HepG2 (cell line): Measurements from ENCODE around the gene PRKAR1B. TPM values are rescaled to one million over a fixed set of nuclear protein-coding genes. Genes with fewer than 3 reads are reported as not detected.

Source experiments
- ATAC-seq: fragments of 200-7000 bp; cut with Tn5 transposase; 3 replicates; pipeline ENCODE4 v1.9.1; 2020; ENCODE audit warnings: mild to moderate bottlenecking, moderate library complexity
- BruUV-seq: library from RNA; stranded (reverse); fragments of 400-500 nt; replicated peaks from 2 replicates; lab custom pipeline; 2021; lab: Mats Ljungman, UMichigan
- CTCF ChIA-PET: fragments of 300-600 bp; formaldehyde crosslinking; extraction: SDS; loops from one replicate; lab custom pipeline; 2021; ENCODE audit warnings: low total read pairs, inconsistent platforms, low intra/inter-chr PET ratio; lab: Yijun Ruan, JAX
- POLR2A ChIA-PET: fragments of 350-600 bp; sonication (Branson Sonifier 250); formaldehyde crosslinking; loops from one replicate; lab custom pipeline; 2020; ENCODE audit warnings: antibody characterized with exemption, inconsistent platforms; lab: Yijun Ruan, JAX
- DNase-seq: peaks from one replicate; pipeline ENCODE4 v3.0.0-alpha.2; 2015; ENCODE audit warnings: low spot score
- FAIRE-seq: peaks from 3 replicates; lab custom pipeline; 2011; peaks lifted over from hg19 to GRCh38; lab: Jason Lieb, UNC
- H2AFZ ChIP-seq: one replicate; pipeline ENCODE4 v1.6.1; 2011; ENCODE audit warnings: low read length, inconsistent platforms
- H3K27ac ChIP-seq: fragments of 300-600 bp; 3 replicates; pipeline ENCODE4 v1.8.0; 2011; ENCODE audit warnings: mixed run types, mild to moderate bottlenecking, mixed read lengths, low read length, inconsistent platforms; ENCODE audit not compliant: insufficient read depth; ENCODE audit errors: extremely low read length
- H3K27me3 ChIP-seq, 2 experiments: fragments of 200-600 bp in 1 of 2; 2 replicates in 1 of 2; 3 replicates in 1 of 2; pipeline versions ENCODE4 v1.6.0 to v1.8.0; 2011; ENCODE audit warnings: low read length in 2 of 2, mild to moderate bottlenecking in 2 of 2, moderate library complexity in 2 of 2, inconsistent platforms in 1 of 2; ENCODE audit not compliant: insufficient read depth in 2 of 2, control insufficient read depth in 1 of 2
- H3K36me3 ChIP-seq, 2 experiments: fragments of 200-600 bp in 1 of 2; replicated peaks in 1 of 2; 2 replicates in 1 of 2; 3 replicates in 1 of 2; pipeline versions ENCODE4 v1.5.1 to v1.8.0; 2011; ENCODE audit warnings: low read length in 2 of 2, inconsistent platforms in 1 of 2; ENCODE audit not compliant: insufficient read depth in 2 of 2, control insufficient read depth in 1 of 2
- H3K4me1 ChIP-seq: 2 replicates; pipeline ENCODE4 v1.5.1; 2012; ENCODE audit warnings: low read length, inconsistent platforms; ENCODE audit not compliant: insufficient read depth
- H3K4me2 ChIP-seq: 2 replicates; pipeline ENCODE4 v1.6.0; 2011; ENCODE audit warnings: low read depth, low read length, inconsistent platforms
- H3K4me3 ChIP-seq, 3 experiments: fragments of 200-600 bp in 1 of 3; sonication (generic), shearing (Covaris generic) in 1 of 3; replicated peaks in 1 of 3; 2 replicates each; pipeline ENCODE4 v1.5.1; 2011 to 2016; ENCODE audit warnings: low read length in 3 of 3, inconsistent platforms in 2 of 3, low read depth in 2 of 3, mild to moderate bottlenecking in 2 of 3, control low read depth in 1 of 3, mixed read lengths in 1 of 3; ENCODE audit not compliant: insufficient read depth in 1 of 3
- H3K79me2 ChIP-seq: one replicate; pipeline ENCODE4 v1.6.1; 2011; ENCODE audit warnings: low read length, inconsistent platforms; ENCODE audit not compliant: insufficient read depth
- H3K9ac ChIP-seq: 2 replicates; pipeline ENCODE4 v1.6.0; 2011; ENCODE audit warnings: mild to moderate bottlenecking, low read depth, low read length, inconsistent platforms; ENCODE audit not compliant: insufficient read depth
- H3K9me3 ChIP-seq: 2 replicates; pipeline ENCODE4 v1.5.1; 2012; ENCODE audit warnings: mild to moderate bottlenecking, low read length
- H4K20me1 ChIP-seq: 2 replicates; pipeline ENCODE4 v1.6.0; 2011; ENCODE audit warnings: inconsistent platforms, mild to moderate bottlenecking, low read length, moderate library complexity; ENCODE audit not compliant: insufficient read depth
- TCF7 ChIP-seq: sonication (generic); IDR thresholded peaks from 2 replicates; pipeline ENCODE4 v1.6.1; 2016; ENCODE audit warnings: antibody characterized with exemption, low read depth
- ZNF687 ChIP-seq: sonication (generic); formaldehyde crosslinking; IDR thresholded peaks from 2 replicates; pipeline ENCODE4 v1.5.1; 2020; ENCODE audit warnings: mild to moderate bottlenecking, missing genetic modification reagents, moderate library complexity
- WGBS: methylation state at CpG from one replicate; pipeline ENCODE4 v1.1.6; 2017; ENCODE audit warnings: low lambda C conversion rate; 5-methylcytosine and 5-hydroxymethylcytosine counted together
- in situ Hi-C: cut with HindIII; loops from 2 replicates; pipeline ENCODE4 v1.10.0; 2017; ENCODE audit warnings: low pct_unique_long_range_greater_than_20kb; ENCODE audit not compliant: extremely low pct_ligation_motif_present
- intact Hi-C: fragments of 100-400 bp; cut with micrococcal nuclease; formaldehyde crosslinking; loops from one replicate; pipeline ENCODE4 v1.10.0; 2022; ENCODE audit not compliant: unreplicated experiment
- polyA plus RNA-seq, 8 experiments: library from polyadenylated mRNA; depleted of rRNA in 3 of 8; stranded (reverse) in 7 of 8; unstranded in 1 of 8; fragments of >200 nt; fragmentation: Illumina TruSeq in 4 of 8; extraction: Trizol in 4 of 8; gene quantifications; 2 replicates each; pipeline versions ENCODE4 v1.2.1 to v1.2.3, GENCODE V29; 2011 to 2016; ENCODE audit warnings: low read depth in 4 of 8, missing spikeins in 1 of 8, mixed read lengths in 1 of 8; ENCODE audit not compliant: insufficient read depth in 1 of 8
- total RNA-seq, 5 experiments: library from RNA; depleted of rRNA; stranded (reverse); fragments of >200 nt; fragmentation: Illumina TruSeq; extraction: Trizol; gene quantifications; 2 replicates each; pipeline ENCODE4 v1.2.3, GENCODE V29; 2016; ENCODE audit warnings: low read depth in 1 of 5
- TF ChIP-seq, protein P1 (sequence below): sonication (generic); formaldehyde crosslinking; IDR thresholded peaks from 2 replicates; pipeline ENCODE4 v1.4.0; 2020; ENCODE audit warnings: low read depth, mild to moderate bottlenecking, missing genetic modification reagents

PRKAR1B gene
- total and polyA plus RNA-seq, 2 of the 13 experiments (the other 11 are each of a cell fraction or from before 2014, with no cell fraction given): 7.9 to 28.2 TPM

- peak; percentile 77 for TF ChIP-seq ZNF687 (CRISPR knock-in tag)
Observed at GRCh38 chr7:602341-603141, 124.5 kb downstream of the PRKAR1B start (continued).

GRCh38 chr7:601595-602340, 125.3 kb downstream of the PRKAR1B start:
- Histone ChIP-seq H2AFZ (no peak overlapping the region), H3K27ac (no peak overlapping the region), H3K4me3 (no peak overlapping the region), H3K9me3 (no peaks in the 10 kb centered on the region), H3K4me2 (no peak overlapping the region), H3K4me1 (peaks cover 30% of the 10 kb centered on the region), H3K36me3 (peaks cover 0 to 5% of the 10 kb centered on the region in 2 experiments; a peak in 2 of 5 replicates), H3K27me3 (no peaks in the 10 kb centered on the region), H4K20me1 (no peaks in the 10 kb centered on the region), H3K9ac (no peak overlapping the region), H3K79me2 (no peaks in the 10 kb centered on the region)
- ATAC-seq (peak; percentile 15), FAIRE-seq (no peak), DNase-seq (no peak)
- TF ChIP-seq TCF7: peak; percentile 23; the same call in 1 of the 2 replicates
- TF ChIP-seq, protein P1, sequence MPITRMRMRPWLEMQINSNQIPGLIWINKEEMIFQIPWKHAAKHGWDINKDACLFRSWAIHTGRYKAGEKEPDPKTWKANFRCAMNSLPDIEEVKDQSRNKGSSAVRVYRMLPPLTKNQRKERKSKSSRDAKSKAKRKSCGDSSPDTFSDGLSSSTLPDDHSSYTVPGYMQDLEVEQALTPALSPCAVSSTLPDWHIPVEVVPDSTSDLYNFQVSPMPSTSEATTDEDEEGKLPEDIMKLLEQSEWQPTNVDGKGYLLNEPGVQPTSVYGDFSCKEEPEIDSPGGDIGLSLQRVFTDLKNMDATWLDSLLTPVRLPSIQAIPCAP (CRISPR knock-in tag): no peak
- intact Hi-C loops (no loop called here), in situ Hi-C loops (no loop called here)
- 85% methylated on average over 29 of the region's 39 CpGs for WGBS
- no TSS peak for BruUV-seq
- ChIA-PET POLR2A (no interaction called here), CTCF (no interaction called here)
